Panc1 (cell line): ENCODE data around the gene FUOM. TPM values are rescaled to one million over a fixed set of nuclear protein-coding genes. Genes with fewer than 3 reads are reported as not detected.

Experiments used
- ATAC-seq: fragments of 200-7000 bp; cut with Tn5 transposase; 2 replicates; pipeline ENCODE4 v1.9.1; 2020; ENCODE audit warnings: mild to moderate bottlenecking, moderate library complexity
- BruUV-seq: library from RNA; stranded (reverse); fragments of 400-500 nt; replicated peaks from 2 replicates; lab custom pipeline; 2021; lab: Mats Ljungman, UMichigan
- CTCF ChIA-PET: fragments of 300-600 bp; sonication (Branson Sonifier 250); formaldehyde crosslinking; loops from one replicate; lab custom pipeline; 2022; ENCODE audit warnings: antibody characterized with exemption; lab: Charles Lee
- POLR2A ChIA-PET: fragments of 300-600 bp; sonication (Branson Sonifier 250); formaldehyde crosslinking; loops from one replicate; lab custom pipeline; 2022; ENCODE audit warnings: antibody characterized with exemption; lab: Charles Lee
- DNase-seq: peaks from one replicate; pipeline ENCODE4 v3.0.0-alpha.2; 2010; ENCODE audit warnings: low read depth, low spot score
- H3K27ac ChIP-seq: 2 replicates; pipeline ENCODE4 v1.5.1; 2011; ENCODE audit warnings: mild to moderate bottlenecking, low read length, inconsistent platforms
- H3K27me3 ChIP-seq: fragments of 200-500 bp; sonication (Bioruptor generic); 2 replicates; pipeline ENCODE4 v1.6.0; 2014; ENCODE audit warnings: low read length, inconsistent platforms; ENCODE audit not compliant: control insufficient read depth, insufficient read depth
- H3K36me3 ChIP-seq: fragments of 200-500 bp; sonication (Bioruptor generic); 2 replicates; pipeline ENCODE4 v1.5.1; 2014; ENCODE audit warnings: inconsistent platforms, mild to moderate bottlenecking, low read length, moderate library complexity; ENCODE audit not compliant: control insufficient read depth, insufficient read depth
- H3K4me1 ChIP-seq: 2 replicates; pipeline ENCODE4 v1.5.1; 2011; ENCODE audit warnings: inconsistent platforms, mild to moderate bottlenecking, low read length, moderate library complexity; ENCODE audit not compliant: control insufficient read depth, insufficient read depth
- H3K4me3 ChIP-seq, 2 experiments: 2 replicates each; pipeline ENCODE4 v1.5.1; 2011 to 2012; ENCODE audit warnings: low read depth in 2 of 2, low read length in 2 of 2, mild to moderate bottlenecking in 2 of 2, inconsistent platforms in 1 of 2, moderate library complexity in 1 of 2
- H3K9me3 ChIP-seq: fragments of 200-500 bp; sonication (Bioruptor generic); 2 replicates; pipeline ENCODE4 v1.5.1; 2014; ENCODE audit warnings: low read depth, mild to moderate bottlenecking, inconsistent platforms, low read length, moderate library complexity; ENCODE audit not compliant: control insufficient read depth, insufficient read depth
- POLR2AphosphoS5 ChIP-seq: IDR thresholded peaks from 2 replicates; pipeline ENCODE4 v1.6.1; 2012; ENCODE audit warnings: mild to moderate bottlenecking, low read depth, low read length, moderate library complexity
- SIN3A ChIP-seq: IDR thresholded peaks from 2 replicates; pipeline ENCODE4 v1.6.1; 2012; ENCODE audit warnings: low read depth, mild to moderate bottlenecking, low read length, moderate library complexity, borderline replicate concordance; ENCODE audit not compliant: insufficient read depth
- TCF7L2 ChIP-seq: IDR thresholded peaks from 2 replicates; pipeline ENCODE4 v1.6.1; 2011; ENCODE audit warnings: mild to moderate bottlenecking, low read depth, low read length, inconsistent platforms
- in situ Hi-C: cut with HindIII; loops from 2 replicates; pipeline ENCODE4 v1.10.0; 2016; ENCODE audit warnings: low sequenced_read_pairs, low pct_unique_long_range_greater_than_20kb
- intact Hi-C: fragments of 100-400 bp; cut with micrococcal nuclease; formaldehyde crosslinking; loops from one replicate; pipeline ENCODE4 v1.10.0; 2022; ENCODE audit not compliant: unreplicated experiment
- total RNA-seq: library from RNA; stranded (reverse); gene quantifications from one replicate; pipeline ENCODE4 v1.2.1, GENCODE V29; 2021; ENCODE audit not compliant: unreplicated experiment
- TF ChIP-seq, protein P1 (sequence below), 2 experiments: IDR thresholded peaks; 2 replicates each; pipeline ENCODE4 v1.6.1; 2011 to 2012; ENCODE audit warnings: low read depth in 2 of 2, control low read depth in 1 of 2, low read length in 1 of 2, mild to moderate bottlenecking in 1 of 2, moderate library complexity in 1 of 2; ENCODE audit not compliant: insufficient read depth in 1 of 2
- TF ChIP-seq, protein P2 (sequence below): fragments of 450-650 bp; IDR thresholded peaks from 2 replicates; pipeline ENCODE4 v1.5.1; 2017; ENCODE audit warnings: mild to moderate bottlenecking

The FUOM gene
- total RNA-seq, 1 experiment from 2014 or later = 39.6 TPM

DNA sequence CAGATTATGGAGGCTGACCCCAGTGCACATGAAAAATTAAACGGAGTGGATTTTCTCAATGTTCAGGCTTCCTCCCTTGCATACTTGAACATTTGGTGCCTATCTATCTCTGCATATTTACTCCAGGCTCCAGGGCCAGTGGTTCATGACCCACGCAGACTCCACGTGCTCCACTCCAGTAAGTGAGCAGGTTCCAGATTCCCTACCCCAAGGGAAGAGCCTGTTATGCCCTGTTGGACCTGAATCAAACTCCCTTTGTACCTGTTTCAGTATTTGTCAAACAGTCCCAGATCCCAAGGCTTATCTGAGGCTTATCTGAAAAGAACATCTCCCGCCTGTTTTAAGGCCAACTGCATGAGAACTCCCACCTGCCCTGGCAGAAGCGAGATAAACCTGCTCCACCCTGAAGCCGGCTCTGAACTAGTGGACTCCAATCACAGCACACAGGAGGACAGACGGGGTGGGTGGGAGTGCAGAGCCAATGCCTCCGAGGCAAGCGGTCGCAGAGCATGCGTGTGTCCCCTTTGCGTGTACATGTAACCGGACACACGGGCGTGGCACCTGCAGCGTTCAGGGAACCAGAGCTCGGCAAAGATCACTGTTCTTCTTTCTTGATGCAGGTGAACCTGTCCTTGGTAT, 2.3 kb upstream of the FUOM start:
- intact Hi-C loops = no loop called here
- in situ Hi-C loops = no loop called here
- ChIA-PET CTCF (no interaction called here), POLR2A (no interaction called here)
- H3K4me3 ChIP-seq = no peak overlapping the region
- no peaks in the 10 kb centered on the region for H3K9me3 ChIP-seq
- ATAC-seq (no peak), DNase-seq (no peak)
- BruUV-seq = no TSS peak
- H3K36me3 ChIP-seq = no peaks in the 10 kb centered on the region; the same call in 1 of the 2 replicates
- no peak overlapping the region for H3K27ac ChIP-seq
- H3K4me1 ChIP-seq = no peaks in the 10 kb centered on the region; the same call in 1 of the 2 replicates
- no peaks in the 10 kb centered on the region for H3K27me3 ChIP-seq
- TF ChIP-seq, protein P1, sequence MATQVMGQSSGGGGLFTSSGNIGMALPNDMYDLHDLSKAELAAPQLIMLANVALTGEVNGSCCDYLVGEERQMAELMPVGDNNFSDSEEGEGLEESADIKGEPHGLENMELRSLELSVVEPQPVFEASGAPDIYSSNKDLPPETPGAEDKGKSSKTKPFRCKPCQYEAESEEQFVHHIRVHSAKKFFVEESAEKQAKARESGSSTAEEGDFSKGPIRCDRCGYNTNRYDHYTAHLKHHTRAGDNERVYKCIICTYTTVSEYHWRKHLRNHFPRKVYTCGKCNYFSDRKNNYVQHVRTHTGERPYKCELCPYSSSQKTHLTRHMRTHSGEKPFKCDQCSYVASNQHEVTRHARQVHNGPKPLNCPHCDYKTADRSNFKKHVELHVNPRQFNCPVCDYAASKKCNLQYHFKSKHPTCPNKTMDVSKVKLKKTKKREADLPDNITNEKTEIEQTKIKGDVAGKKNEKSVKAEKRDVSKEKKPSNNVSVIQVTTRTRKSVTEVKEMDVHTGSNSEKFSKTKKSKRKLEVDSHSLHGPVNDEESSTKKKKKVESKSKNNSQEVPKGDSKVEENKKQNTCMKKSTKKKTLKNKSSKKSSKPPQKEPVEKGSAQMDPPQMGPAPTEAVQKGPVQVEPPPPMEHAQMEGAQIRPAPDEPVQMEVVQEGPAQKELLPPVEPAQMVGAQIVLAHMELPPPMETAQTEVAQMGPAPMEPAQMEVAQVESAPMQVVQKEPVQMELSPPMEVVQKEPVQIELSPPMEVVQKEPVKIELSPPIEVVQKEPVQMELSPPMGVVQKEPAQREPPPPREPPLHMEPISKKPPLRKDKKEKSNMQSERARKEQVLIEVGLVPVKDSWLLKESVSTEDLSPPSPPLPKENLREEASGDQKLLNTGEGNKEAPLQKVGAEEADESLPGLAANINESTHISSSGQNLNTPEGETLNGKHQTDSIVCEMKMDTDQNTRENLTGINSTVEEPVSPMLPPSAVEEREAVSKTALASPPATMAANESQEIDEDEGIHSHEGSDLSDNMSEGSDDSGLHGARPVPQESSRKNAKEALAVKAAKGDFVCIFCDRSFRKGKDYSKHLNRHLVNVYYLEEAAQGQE (IDR thresholded peaks at IDR 0.05; ENCODE audit: insufficient read depth in 1 of 2, low read depth in 2 of 2, low read length in 1 of 2) = no peak
- no peak for TF ChIP-seq POLR2AphosphoS5
- TF ChIP-seq SIN3A = no peak
- TF ChIP-seq, protein P2, sequence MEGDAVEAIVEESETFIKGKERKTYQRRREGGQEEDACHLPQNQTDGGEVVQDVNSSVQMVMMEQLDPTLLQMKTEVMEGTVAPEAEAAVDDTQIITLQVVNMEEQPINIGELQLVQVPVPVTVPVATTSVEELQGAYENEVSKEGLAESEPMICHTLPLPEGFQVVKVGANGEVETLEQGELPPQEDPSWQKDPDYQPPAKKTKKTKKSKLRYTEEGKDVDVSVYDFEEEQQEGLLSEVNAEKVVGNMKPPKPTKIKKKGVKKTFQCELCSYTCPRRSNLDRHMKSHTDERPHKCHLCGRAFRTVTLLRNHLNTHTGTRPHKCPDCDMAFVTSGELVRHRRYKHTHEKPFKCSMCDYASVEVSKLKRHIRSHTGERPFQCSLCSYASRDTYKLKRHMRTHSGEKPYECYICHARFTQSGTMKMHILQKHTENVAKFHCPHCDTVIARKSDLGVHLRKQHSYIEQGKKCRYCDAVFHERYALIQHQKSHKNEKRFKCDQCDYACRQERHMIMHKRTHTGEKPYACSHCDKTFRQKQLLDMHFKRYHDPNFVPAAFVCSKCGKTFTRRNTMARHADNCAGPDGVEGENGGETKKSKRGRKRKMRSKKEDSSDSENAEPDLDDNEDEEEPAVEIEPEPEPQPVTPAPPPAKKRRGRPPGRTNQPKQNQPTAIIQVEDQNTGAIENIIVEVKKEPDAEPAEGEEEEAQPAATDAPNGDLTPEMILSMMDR = no peak
- TF ChIP-seq TCF7L2 = no peak

DNA sequence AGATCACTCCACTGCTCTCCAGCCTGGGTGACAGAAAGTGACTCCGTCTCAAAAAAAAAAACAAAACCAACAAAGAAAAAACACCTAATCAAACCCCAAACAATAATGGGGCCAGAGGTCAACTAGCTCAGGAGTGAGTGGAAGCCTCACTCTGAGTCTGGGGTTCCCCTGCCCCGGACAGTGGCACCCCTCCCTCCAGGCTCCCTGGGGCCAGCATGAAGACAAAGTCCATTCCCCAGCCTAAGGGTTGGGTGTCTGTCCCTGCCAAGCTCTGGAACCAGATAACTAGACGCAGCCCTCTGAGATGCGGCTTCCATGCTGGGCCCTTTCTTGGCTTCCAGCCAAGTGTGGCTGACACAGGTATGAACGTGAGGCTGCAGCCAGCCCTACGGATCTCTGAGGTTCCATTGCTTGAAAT, 1.7 kb upstream of the FUOM start:
- H3K4me1 ChIP-seq = no peaks in the 10 kb centered on the region; the same call in 1 of the 2 replicates
- no peak overlapping the region for H3K4me3 ChIP-seq
- no peaks in the 10 kb centered on the region for H3K36me3 ChIP-seq
- CTCF ChIA-PET = interaction anchor here (0.6 kb wide), 1 partner anchor 465 kb away, joined by 4 read pairs; no protein-coding TSS in a partner anchor
- ATAC-seq (no peak), DNase-seq (no peak)
- TF ChIP-seq POLR2AphosphoS5 (no peak), SIN3A (no peak), TCF7L2 (no peak)
- TF ChIP-seq, protein P1 (IDR thresholded peaks at IDR 0.05; ENCODE audit: insufficient read depth in 1 of 2, low read depth in 2 of 2, low read length in 1 of 2) = no peak
- TF ChIP-seq, protein P2 = no peak
- H3K27me3 ChIP-seq = no peaks in the 10 kb centered on the region
- no TSS peak for BruUV-seq
- intact Hi-C loops (no loop called here), in situ Hi-C loops (no loop called here)
- POLR2A ChIA-PET = no interaction called here
- H3K9me3 ChIP-seq = no peaks in the 10 kb centered on the region
- H3K27ac ChIP-seq = no peak overlapping the region
